Measurements from ENCODE around the gene MESP2. TPM values are rescaled to one million over a fixed set of nuclear protein-coding genes. Genes with fewer than 3 reads are reported as not detected.

Gene MESP2
- total and polyA plus RNA-seq, 9 of the 15 experiments (the other 6 are each of a cell fraction or from before 2014, with no cell fraction given): 0.08 to 0.82 (median 0.37) TPM

GRCh38 chr15:89781891-89782618 is 5.9 kb downstream of the MESP2 start (continued):
- no peak for TF ChIP-seq POLR2B (IDR thresholded peaks at IDR 0.05; ENCODE audit: low read depth, partially characterized antibody)
- no peak for TF ChIP-seq RERE (CRISPR knock-in tag; IDR thresholded peaks at IDR 0.05; ENCODE audit: borderline replicate concordance)
- 0 out of 2 replicates have a peak, but pooled peaks have one; percentile 32 for TF ChIP-seq MTA1 (IDR thresholded peaks at IDR 0.05; ENCODE audit: borderline replicate concordance)
- peak; percentile 88 for TF ChIP-seq ZNF696 (CRISPR knock-in tag; conservative IDR thresholded peaks at IDR 0.05)
- TF ChIP-seq HMBOX1 (IDR thresholded peaks at IDR 0.05): peak; percentile 67; the same call in 1 of the 2 replicates
- peak; percentile 27; the same call in 1 of the 2 replicates for TF ChIP-seq CGGBP1 (CRISPR knock-in tag; IDR thresholded peaks at IDR 0.05)
- no peak for TF ChIP-seq IRF1 (CRISPR knock-in tag; IDR thresholded peaks at IDR 0.05; ENCODE audit: borderline replicate concordance)
- peak; percentile 79; the same call in 1 of the 2 replicates for TF ChIP-seq HEY1 (CRISPR knock-in tag; IDR thresholded peaks at IDR 0.05; ENCODE audit: borderline replicate concordance)
- peak; percentile 98 for TF ChIP-seq ZNF449 (CRISPR knock-in tag; IDR thresholded peaks at IDR 0.05)
- peak; percentile 96 for TF ChIP-seq ZNF584 (CRISPR knock-in tag; IDR thresholded peaks at IDR 0.05; ENCODE audit: low read depth)
- no peak; the same call in 1 of the 2 replicates for TF ChIP-seq ZFP30 (CRISPR knock-in tag; IDR thresholded peaks at IDR 0.05; ENCODE audit: borderline replicate concordance)
- peak; percentile 89 for TF ChIP-seq ZNF316 (IDR thresholded peaks at IDR 0.05)
- TF ChIP-seq ZNF212 (CRISPR knock-in tag; IDR thresholded peaks at IDR 0.05): peak; percentile 95
- TF ChIP-seq SNRNP70 (optimal IDR thresholded peaks at IDR 0.05; ENCODE audit: low read depth, low read length): no peak
- peak; percentile 97 for TF ChIP-seq ZNF354B (CRISPR knock-in tag; IDR thresholded peaks at IDR 0.05)
- no peak for TF ChIP-seq RBM34 (IDR thresholded peaks at IDR 0.05; ENCODE audit: borderline replicate concordance, insufficient read depth, low read length)
- no peak for TF ChIP-seq TBL1XR1 (IDR thresholded peaks at IDR 0.05; ENCODE audit: low read length in 2 of 2)
